ENCODE data around the gene CHSY1. TPM values are rescaled to one million over a fixed set of nuclear protein-coding genes. Genes with fewer than 3 reads are reported as not detected.

CHSY1 gene
- total and polyA plus RNA-seq, 2 of the 13 experiments (the other 11 are each of a cell fraction or from before 2014, with no cell fraction given): 13.3 to 13.7 TPM

GRCh38 chr15:101138913-101139880 lies 112.7 kb downstream of the CHSY1 start:
- Histone ChIP-seq H2AFZ (ENCODE audit: low read length) (no peak overlapping the region), H3K4me1 (ENCODE audit: insufficient read depth, low read length) (peaks cover 23% of the 10 kb centered on the region), H3K9ac (ENCODE audit: insufficient read depth, low read depth, low read length) (no peak overlapping the region), H3K79me2 (ENCODE audit: insufficient read depth, low read length) (no peaks in the 10 kb centered on the region), H4K20me1 (ENCODE audit: insufficient read depth, low read length) (no peaks in the 10 kb centered on the region), H3K27ac (ENCODE audit: extremely low read length, insufficient read depth, low read length) (no peak overlapping the region), H3K9me3 (ENCODE audit: low read length) (no peaks in the 10 kb centered on the region), H3K4me2 (ENCODE audit: low read depth, low read length) (peak overlapping the region; percentile 13; the same call in 1 of the 2 replicates), H3K27me3 (ENCODE audit: control insufficient read depth in 1 of 2, insufficient read depth in 2 of 2, low read length in 2 of 2) (peaks cover 5 to 11% of the 10 kb centered on the region in 2 experiments; a peak in 4 of 5 replicates), H3K4me3 (replicated peaks in 1 of 3; ENCODE audit: insufficient read depth in 1 of 3, low read depth in 2 of 3, low read length in 3 of 3) (peak overlapping the region in 1 of 3 experiments; percentile 15; a peak in 1 of 6 replicates), H3K36me3 (replicated peaks in 1 of 2; ENCODE audit: control insufficient read depth in 1 of 2, insufficient read depth in 2 of 2, low read length in 2 of 2) (no peaks in the 10 kb centered on the region)
- ChIA-PET CTCF (ENCODE audit: low intra/inter-chr PET ratio, low total read pairs) (no interaction called here), POLR2A (no interaction called here)
- WGBS (ENCODE audit: low lambda C conversion rate): 34% methylated on average over 20 of the region's 22 CpGs
- in situ Hi-C loops (cut with HindIII; ENCODE audit: extremely low pct_ligation_motif_present, low pct_unique_long_range_greater_than_20kb): no loop called here
- ATAC-seq: no peak; the same call in 2 of the 3 replicates
- no peak for FAIRE-seq
- no TSS peak for BruUV-seq (replicated peaks)
- intact Hi-C loops (cut with micrococcal nuclease; ENCODE audit: unreplicated experiment): no loop called here
- no peak for DNase-seq (ENCODE audit: low spot score)
- TF ChIP-seq, protein P1, sequence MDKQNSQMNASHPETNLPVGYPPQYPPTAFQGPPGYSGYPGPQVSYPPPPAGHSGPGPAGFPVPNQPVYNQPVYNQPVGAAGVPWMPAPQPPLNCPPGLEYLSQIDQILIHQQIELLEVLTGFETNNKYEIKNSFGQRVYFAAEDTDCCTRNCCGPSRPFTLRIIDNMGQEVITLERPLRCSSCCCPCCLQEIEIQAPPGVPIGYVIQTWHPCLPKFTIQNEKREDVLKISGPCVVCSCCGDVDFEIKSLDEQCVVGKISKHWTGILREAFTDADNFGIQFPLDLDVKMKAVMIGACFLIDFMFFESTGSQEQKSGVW (CRISPR knock-in tag; IDR thresholded peaks at IDR 0.05; ENCODE audit: borderline replicate concordance): no peak
- TF ChIP-seq FIP1L1 (IDR thresholded peaks at IDR 0.05; ENCODE audit: borderline replicate concordance, insufficient read depth, low read depth, low read length): no peak
- TF ChIP-seq ZNF205 (CRISPR knock-in tag; IDR thresholded peaks at IDR 0.05): no peak
- TF ChIP-seq ZNF670 (CRISPR knock-in tag; IDR thresholded peaks at IDR 0.05; ENCODE audit: borderline replicate concordance): no peak
- TF ChIP-seq SSRP1 (CRISPR knock-in tag; IDR thresholded peaks at IDR 0.05): no peak
- no peak for TF ChIP-seq CHD2 (IDR thresholded peaks at IDR 0.05; ENCODE audit: low read depth, low read length)
- no peak for TF ChIP-seq SKI (IDR thresholded peaks at IDR 0.05; ENCODE audit: partially characterized antibody)
- no peak for TF ChIP-seq ELF1 (CRISPR knock-in tag; IDR thresholded peaks at IDR 0.05)
- TF ChIP-seq, protein P2, sequence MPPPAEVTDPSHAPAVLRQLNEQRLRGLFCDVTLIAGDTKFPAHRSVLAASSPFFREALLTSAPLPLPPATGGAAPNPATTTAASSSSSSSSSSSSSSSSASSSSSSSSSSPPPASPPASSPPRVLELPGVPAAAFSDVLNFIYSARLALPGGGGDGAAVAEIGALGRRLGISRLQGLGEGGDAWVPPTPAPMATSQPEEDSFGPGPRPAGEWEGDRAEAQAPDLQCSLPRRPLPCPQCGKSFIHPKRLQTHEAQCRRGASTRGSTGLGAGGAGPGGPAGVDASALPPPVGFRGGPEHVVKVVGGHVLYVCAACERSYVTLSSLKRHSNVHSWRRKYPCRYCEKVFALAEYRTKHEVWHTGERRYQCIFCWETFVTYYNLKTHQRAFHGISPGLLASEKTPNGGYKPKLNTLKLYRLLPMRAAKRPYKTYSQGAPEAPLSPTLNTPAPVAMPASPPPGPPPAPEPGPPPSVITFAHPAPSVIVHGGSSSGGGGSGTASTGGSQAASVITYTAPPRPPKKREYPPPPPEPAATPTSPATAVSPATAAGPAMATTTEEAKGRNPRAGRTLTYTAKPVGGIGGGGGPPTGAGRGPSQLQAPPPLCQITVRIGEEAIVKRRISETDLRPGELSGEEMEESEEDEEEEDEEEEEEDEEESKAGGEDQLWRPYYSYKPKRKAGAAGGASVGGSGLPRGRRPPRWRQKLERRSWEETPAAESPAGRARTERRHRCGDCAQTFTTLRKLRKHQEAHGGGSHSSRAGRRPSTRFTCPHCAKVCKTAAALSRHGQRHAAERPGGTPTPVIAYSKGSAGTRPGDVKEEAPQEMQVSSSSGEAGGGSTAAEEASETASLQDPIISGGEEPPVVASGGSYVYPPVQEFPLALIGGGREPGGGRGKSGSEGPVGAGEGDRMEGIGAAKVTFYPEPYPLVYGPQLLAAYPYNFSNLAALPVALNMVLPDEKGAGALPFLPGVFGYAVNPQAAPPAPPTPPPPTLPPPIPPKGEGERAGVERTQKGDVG (CRISPR knock-in tag; IDR thresholded peaks at IDR 0.05; ENCODE audit: borderline replicate concordance): no peak
- TF ChIP-seq RFXAP (CRISPR knock-in tag; IDR thresholded peaks at IDR 0.05; ENCODE audit: borderline replicate concordance): no peak
- no peak for TF ChIP-seq PREB (CRISPR knock-in tag; IDR thresholded peaks at IDR 0.05)
- no peak for TF ChIP-seq GPN1 (CRISPR knock-in tag; IDR thresholded peaks at IDR 0.05; ENCODE audit: borderline replicate concordance)
- TF ChIP-seq, protein P3, sequence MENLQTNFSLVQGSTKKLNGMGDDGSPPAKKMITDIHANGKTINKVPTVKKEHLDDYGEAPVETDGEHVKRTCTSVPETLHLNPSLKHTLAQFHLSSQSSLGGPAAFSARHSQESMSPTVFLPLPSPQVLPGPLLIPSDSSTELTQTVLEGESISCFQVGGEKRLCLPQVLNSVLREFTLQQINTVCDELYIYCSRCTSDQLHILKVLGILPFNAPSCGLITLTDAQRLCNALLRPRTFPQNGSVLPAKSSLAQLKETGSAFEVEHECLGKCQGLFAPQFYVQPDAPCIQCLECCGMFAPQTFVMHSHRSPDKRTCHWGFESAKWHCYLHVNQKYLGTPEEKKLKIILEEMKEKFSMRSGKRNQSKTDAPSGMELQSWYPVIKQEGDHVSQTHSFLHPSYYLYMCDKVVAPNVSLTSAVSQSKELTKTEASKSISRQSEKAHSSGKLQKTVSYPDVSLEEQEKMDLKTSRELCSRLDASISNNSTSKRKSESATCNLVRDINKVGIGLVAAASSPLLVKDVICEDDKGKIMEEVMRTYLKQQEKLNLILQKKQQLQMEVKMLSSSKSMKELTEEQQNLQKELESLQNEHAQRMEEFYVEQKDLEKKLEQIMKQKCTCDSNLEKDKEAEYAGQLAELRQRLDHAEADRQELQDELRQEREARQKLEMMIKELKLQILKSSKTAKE (CRISPR knock-in tag; IDR thresholded peaks at IDR 0.05; ENCODE audit: borderline replicate concordance): no peak
- no peak for TF ChIP-seq ATAD3A (CRISPR knock-in tag; IDR thresholded peaks at IDR 0.05)
- no peak for TF ChIP-seq ZNF260 (CRISPR knock-in tag; IDR thresholded peaks at IDR 0.05; ENCODE audit: borderline replicate concordance, low read depth)
- no peak for TF ChIP-seq ZFP82 (CRISPR knock-in tag; IDR thresholded peaks at IDR 0.05; ENCODE audit: borderline replicate concordance)

All from HepG2 (cell line).